CD4-positive, alpha-beta T cell treated with Interleukin-4 for 1 hour (primary cell): ENCODE results near the gene PLCL2.

Experiments
- DNase-seq, 2 donors: peaks; one replicate each; pipeline ENCODE4 v3.0.0-alpha.2; 2020 to 2022

The PLCL2 gene

GRCh38 chr3:17014709-17015108, 130.0 kb downstream of the PLCL2 start:
- no peak for DNase-seq

GRCh38 chr3:17021614-17022013, 136.9 kb downstream of the PLCL2 start:
- no peak for DNase-seq

- DNase-seq, result peak; percentile 44 to 63
Observed at GRCh38 chr3:17023006-17023664, 138.4 kb downstream of the PLCL2 start.

- DNase-seq, result peak in 1 of 2 donors; percentile 14
Observed at GRCh38 chr3:17025594-17026139, 140.9 kb downstream of the PLCL2 start.

GRCh38 chr3:17027318-17027717, 142.6 kb downstream of the PLCL2 start:
- no peak for DNase-seq

- no peak for DNase-seq
Observed at GRCh38 chr3:17028363-17028762, 143.6 kb downstream of the PLCL2 start.

- no peak for DNase-seq
Observed at GRCh38 chr3:17030438-17030837, 145.7 kb downstream of the PLCL2 start.

GRCh38 chr3:17030956-17031652, 146.3 kb downstream of the PLCL2 start:
- no peak for DNase-seq

- no peak for DNase-seq
Observed at GRCh38 chr3:17032407-17033034, 147.8 kb downstream of the PLCL2 start.

- DNase-seq, result no peak
Observed at GRCh38 chr3:17033516-17034168, 148.9 kb downstream of the PLCL2 start.

- DNase-seq, result no peak
Observed at GRCh38 chr3:17035033-17035432, 150.3 kb downstream of the PLCL2 start.

GRCh38 chr3:17035966-17036365, 151.2 kb downstream of the PLCL2 start:
- DNase-seq, result no peak

- no peak for DNase-seq
Observed at GRCh38 chr3:17038141-17038540, 153.4 kb downstream of the PLCL2 start.

GRCh38 chr3:17038900-17039553, 154.3 kb downstream of the PLCL2 start:
- no peak for DNase-seq

GRCh38 chr3:17039594-17039993, 154.8 kb downstream of the PLCL2 start:
- peak in 1 of 2 donors; percentile 9 for DNase-seq

GRCh38 chr3:17040322-17040989, 155.7 kb downstream of the PLCL2 start:
- no peak for DNase-seq

- no peak for DNase-seq
Observed at GRCh38 chr3:17040990-17041377, 156.2 kb downstream of the PLCL2 start.

GRCh38 chr3:17044855-17045254, 160.1 kb downstream of the PLCL2 start:
- no peak for DNase-seq

- DNase-seq, result no peak
Observed at GRCh38 chr3:17045705-17046104, 160.9 kb downstream of the PLCL2 start.

- DNase-seq, result no peak
Observed at GRCh38 chr3:17046623-17047022, 161.9 kb downstream of the PLCL2 start.

GRCh38 chr3:17047162-17047561, 162.4 kb downstream of the PLCL2 start:
- no peak for DNase-seq

- DNase-seq, result no peak
Observed at GRCh38 chr3:17047894-17048293, 163.1 kb downstream of the PLCL2 start.
